Neural crest cell (in vitro differentiated cells): ENCODE results near the gene TGM5. TPM values are rescaled to one million over a fixed set of nuclear protein-coding genes. Genes with fewer than 3 reads are reported as not detected.

Experiments used
- DNase-seq: peaks from one replicate; pipeline ENCODE4 v3.0.0; 2021; ENCODE audit warnings: low read depth, mixed read lengths, low spot score
- H3K27ac Mint-ChIP-seq: one replicate; pipeline ENCODE4 v1.8.0; 2021; ENCODE audit warnings: mild to moderate bottlenecking, mixed read lengths; ENCODE audit not compliant: unreplicated experiment
- H3K27me3 Mint-ChIP-seq: 2 replicates; pipeline ENCODE4 v1.8.0; 2021; ENCODE audit warnings: low read depth, mild to moderate bottlenecking, mixed read lengths
- H3K36me3 Mint-ChIP-seq: 2 replicates; pipeline ENCODE4 v1.8.0; 2021; ENCODE audit warnings: low read depth, mild to moderate bottlenecking, mixed read lengths
- H3K4me1 Mint-ChIP-seq: 2 replicates; pipeline ENCODE4 v1.8.0; 2021; ENCODE audit warnings: mixed read lengths
- H3K4me3 Mint-ChIP-seq: one replicate; pipeline ENCODE4 v1.8.0; 2021; ENCODE audit warnings: mild to moderate bottlenecking, mixed read lengths
- H3K9me3 Mint-ChIP-seq: 2 replicates; pipeline ENCODE4 v1.8.0; 2021; ENCODE audit warnings: mixed read lengths
- CTCF ChIP-seq: fragments of 200-600 bp; sonication (generic); conservative IDR thresholded peaks from 2 replicates; pipeline ENCODE4 v1.5.0; 2021; ENCODE audit warnings: antibody characterized with exemption, mild to moderate bottlenecking
- total RNA-seq: library from RNA; stranded (reverse); gene quantifications from 2 replicates; pipeline ENCODE4 v1.2.1, GENCODE V29; 2021

The TGM5 gene
- total RNA-seq, 1 donor from 2014 or later, result not detected

- Mint-ChIP-seq H3K27me3 (no peaks in the 10 kb centered on the region), H3K4me1 (no peaks in the 10 kb centered on the region), H3K36me3 (peaks cover 22% of the 10 kb centered on the region), H3K4me3 (no peak overlapping the region), H3K9me3 (peaks cover 4% of the 10 kb centered on the region), H3K27ac (no peak overlapping the region)
- DNase-seq, result no peak
- TF ChIP-seq CTCF, result no peak
These were observed 71.9 kb downstream of the TGM5 start for GRCh38 chr15:43194795-43195194.

- Mint-ChIP-seq H3K27me3 (no peaks in the 10 kb centered on the region), H3K4me1 (no peaks in the 10 kb centered on the region), H3K36me3 (peaks cover 21% of the 10 kb centered on the region), H3K4me3 (no peak overlapping the region), H3K9me3 (no peaks in the 10 kb centered on the region), H3K27ac (no peak overlapping the region)
- no peak for DNase-seq
- TF ChIP-seq CTCF, result no peak
These were observed 73.0 kb downstream of the TGM5 start for GRCh38 chr15:43193710-43194109.

- Mint-ChIP-seq H3K4me3 (no peak overlapping the region), H3K36me3 (peaks cover 5% of the 10 kb centered on the region), H3K27me3 (no peaks in the 10 kb centered on the region), H3K27ac (no peak overlapping the region), H3K9me3 (no peaks in the 10 kb centered on the region), H3K4me1 (peaks cover 11% of the 10 kb centered on the region)
- TF ChIP-seq CTCF, result no peak
- no peak for DNase-seq
These were observed 76.5 kb downstream of the TGM5 start for GRCh38 chr15:43190178-43190577.

GRCh38 chr15:43189296-43189695, 77.4 kb downstream of the TGM5 start:
- Mint-ChIP-seq H3K4me1 (peaks cover 15% of the 10 kb centered on the region), H3K9me3 (no peaks in the 10 kb centered on the region), H3K27me3 (no peaks in the 10 kb centered on the region), H3K27ac (no peak overlapping the region), H3K36me3 (peaks cover 2% of the 10 kb centered on the region), H3K4me3 (no peak overlapping the region)
- DNase-seq, result no peak
- TF ChIP-seq CTCF, result no peak

GRCh38 chr15:43187544-43188155, 79.1 kb downstream of the TGM5 start:
- no peak overlapping the region for H3K27ac Mint-ChIP-seq
- peaks cover 4% of the 10 kb centered on the region for H3K36me3 Mint-ChIP-seq
- no peaks in the 10 kb centered on the region for H3K9me3 Mint-ChIP-seq
- no peaks in the 10 kb centered on the region for H3K27me3 Mint-ChIP-seq
- DNase-seq, result no peak
- peak; percentile 72 for TF ChIP-seq CTCF
- peaks cover 15% of the 10 kb centered on the region for H3K4me1 Mint-ChIP-seq
- peak overlapping the region; percentile 86 for H3K4me3 Mint-ChIP-seq
